Liver (tissue), 9 donors: Measurements from ENCODE around the gene MPRIP. TPM values are rescaled to one million over a fixed set of nuclear protein-coding genes. Genes with fewer than 3 reads are reported as not detected.

Experiments used
- DNase-seq: peaks from one replicate; pipeline ENCODE4 v3.0.0-alpha.2; 2017; ENCODE audit warnings: low spot score
- H3K27ac ChIP-seq, 2 donors: one replicate each; pipeline ENCODE4 v1.7.0; 2013; ENCODE audit warnings: inconsistent platforms in 2 of 2, low read length in 2 of 2, control low read depth in 1 of 2, low read depth in 1 of 2, mild to moderate bottlenecking in 1 of 2
- H3K27me3 ChIP-seq, 4 donors: one replicate each; pipeline versions ENCODE4 v1.6.1 to v1.7.0; 2013; ENCODE audit warnings: low read length in 3 of 4, inconsistent platforms in 1 of 4, mild to moderate bottlenecking in 1 of 4, moderate library complexity in 1 of 4; ENCODE audit not compliant: control insufficient read depth in 4 of 4, insufficient read depth in 4 of 4
- H3K36me3 ChIP-seq, 4 donors: one replicate each; pipeline versions ENCODE4 v1.6.1 to v1.7.0; 2013; ENCODE audit warnings: low read length in 3 of 4, mild to moderate bottlenecking in 3 of 4, low read depth in 1 of 4, moderate library complexity in 1 of 4; ENCODE audit not compliant: control insufficient read depth in 4 of 4, insufficient read depth in 3 of 4
- H3K4me1 ChIP-seq, 4 donors: one replicate each; pipeline versions ENCODE4 v1.6.1 to v1.7.0; 2013; ENCODE audit warnings: low read length in 3 of 4, mild to moderate bottlenecking in 3 of 4, moderate library complexity in 1 of 4; ENCODE audit not compliant: control insufficient read depth in 4 of 4, insufficient read depth in 4 of 4
- H3K4me3 ChIP-seq, 3 donors: one replicate each; pipeline versions ENCODE4 v1.6.1 to v1.7.0; 2013; ENCODE audit warnings: low read length in 3 of 3, control low read depth in 1 of 3, low read depth in 1 of 3, mild to moderate bottlenecking in 1 of 3
- H3K9ac ChIP-seq, 2 donors: one replicate each; pipeline ENCODE4 v1.7.0; 2013; ENCODE audit warnings: low read length in 2 of 2, mild to moderate bottlenecking in 2 of 2, moderate library complexity in 2 of 2, control low read depth in 1 of 2, low read depth in 1 of 2
- H3K9me3 ChIP-seq, 4 donors: one replicate each; pipeline versions ENCODE4 v1.6.1 to v1.7.0; 2013; ENCODE audit warnings: low read length in 3 of 4; ENCODE audit not compliant: control insufficient read depth in 4 of 4
- EGR1 ChIP-seq, 2 donors: IDR thresholded peaks; 2 replicates each; pipeline ENCODE4 v1.6.1; 2016 to 2018; ENCODE audit warnings: antibody characterized with exemption in 2 of 2, low read depth in 2 of 2
- FOXA1 ChIP-seq: IDR thresholded peaks from 2 replicates; pipeline ENCODE4 v1.6.1; 2016; ENCODE audit warnings: antibody characterized with exemption
- FOXA2 ChIP-seq: IDR thresholded peaks from 2 replicates; pipeline ENCODE4 v1.6.1; 2016; ENCODE audit warnings: antibody characterized with exemption
- GABPA ChIP-seq, 2 donors: IDR thresholded peaks in 1 of 2; conservative IDR thresholded peaks in 1 of 2; 2 replicates each; pipeline ENCODE4 v1.6.1; 2016; ENCODE audit warnings: antibody characterized with exemption in 2 of 2, mild to moderate bottlenecking in 1 of 2, moderate library complexity in 1 of 2
- HNF4A ChIP-seq, 2 donors: conservative IDR thresholded peaks; 2 replicates each; pipeline ENCODE4 v1.6.1; 2016; ENCODE audit warnings: antibody characterized with exemption in 2 of 2, mild to moderate bottlenecking in 2 of 2
- HNF4G ChIP-seq: IDR thresholded peaks from 2 replicates; pipeline ENCODE4 v1.6.1; 2016; ENCODE audit warnings: antibody characterized with exemption
- JUND ChIP-seq, 2 donors: IDR thresholded peaks; 2 replicates each; pipeline ENCODE4 v1.6.1; 2016; ENCODE audit warnings: antibody characterized with exemption in 2 of 2
- RAD21 ChIP-seq, 2 donors: IDR thresholded peaks; 2 replicates each; pipeline ENCODE4 v1.6.1; 2016; ENCODE audit warnings: antibody characterized with exemption in 2 of 2, mild to moderate bottlenecking in 2 of 2
- SP1 ChIP-seq: IDR thresholded peaks from 2 replicates; pipeline ENCODE4 v1.6.1; 2018; ENCODE audit warnings: antibody characterized with exemption, mild to moderate bottlenecking
- TAF1 ChIP-seq: conservative IDR thresholded peaks from 2 replicates; pipeline ENCODE4 v1.6.1; 2016; ENCODE audit warnings: antibody characterized with exemption, mild to moderate bottlenecking
- WGBS: extraction: QIAGEN DNeasy Blood & Tissue Kit; methylation state at CpG from one replicate; pipeline ENCODE4 v1.1.7; 2013; 5-methylcytosine and 5-hydroxymethylcytosine counted together
- polyA plus RNA-seq, 2 donors: library from polyadenylated mRNA; stranded (reverse) in 1 of 2; unstranded in 1 of 2; fragments of 200-250 nt in 1 of 2; fragments of >200 nt in 1 of 2; fragmentation: Nextera tagmentation in 1 of 2; extraction: Ambion mirVana in 1 of 2; gene quantifications; one replicate each; pipeline versions ENCODE4 v1.2.1 to v1.2.3, GENCODE V29; 2013 to 2015
- total RNA-seq, 2 donors: library from RNA; depleted of rRNA; stranded (reverse); fragments of >200 nt; gene quantifications; one replicate each; pipeline ENCODE4 v1.2.3, GENCODE V29; 2014
- TF ChIP-seq, protein P1 (sequence below): IDR thresholded peaks from 2 replicates; pipeline ENCODE4 v1.6.1; 2016; ENCODE audit warnings: antibody characterized with exemption
- TF ChIP-seq, protein P2 (sequence below): IDR thresholded peaks from 2 replicates; pipeline ENCODE4 v1.6.1; 2016; ENCODE audit warnings: antibody characterized with exemption, mild to moderate bottlenecking
- TF ChIP-seq, protein P3 (sequence below): fragments of 150-350 bp; IDR thresholded peaks from 2 replicates; pipeline ENCODE4 v1.5.1; 2017; ENCODE audit warnings: improper control_type of control experiment, low read depth, low read length; ENCODE audit not compliant: missing input control
- donor health status: healthy.
- donor health status: healthy.
- donor health status: healthy.
- donor health status: healthy.
- donor health status: healthy.

MPRIP gene
- total and polyA plus RNA-seq, 4 donors = 21.2 to 61.9 (median 34.7) TPM

- peaks cover 0 to 6% (median 2%) of the 10 kb centered on the region in 4 donors for H3K36me3 ChIP-seq
- 84% methylated on average over 13 of the region's 13 CpGs for WGBS
- H3K4me1 ChIP-seq = peaks cover 14 to 45% (median 35%) of the 10 kb centered on the region in 4 donors
- DNase-seq = no peak
- TF ChIP-seq HNF4A (conservative IDR thresholded peaks at IDR 0.05) (no peak), JUND (IDR thresholded peaks at IDR 0.05) (no peak), FOXA2 (no peak), TAF1 (no peak), RAD21 (IDR thresholded peaks at IDR 0.05) (no peak), GABPA (IDR thresholded peaks at IDR 0.05 in 1 of 2, conservative IDR thresholded peaks at IDR 0.05 in 1 of 2) (no peak), HNF4G (no peak), FOXA1 (no peak), EGR1 (IDR thresholded peaks at IDR 0.05; ENCODE audit: low read depth in 2 of 2) (no peak)
- TF ChIP-seq, protein P1, sequence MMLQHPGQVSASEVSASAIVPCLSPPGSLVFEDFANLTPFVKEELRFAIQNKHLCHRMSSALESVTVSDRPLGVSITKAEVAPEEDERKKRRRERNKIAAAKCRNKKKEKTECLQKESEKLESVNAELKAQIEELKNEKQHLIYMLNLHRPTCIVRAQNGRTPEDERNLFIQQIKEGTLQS = no peak
- TF ChIP-seq, protein P2, sequence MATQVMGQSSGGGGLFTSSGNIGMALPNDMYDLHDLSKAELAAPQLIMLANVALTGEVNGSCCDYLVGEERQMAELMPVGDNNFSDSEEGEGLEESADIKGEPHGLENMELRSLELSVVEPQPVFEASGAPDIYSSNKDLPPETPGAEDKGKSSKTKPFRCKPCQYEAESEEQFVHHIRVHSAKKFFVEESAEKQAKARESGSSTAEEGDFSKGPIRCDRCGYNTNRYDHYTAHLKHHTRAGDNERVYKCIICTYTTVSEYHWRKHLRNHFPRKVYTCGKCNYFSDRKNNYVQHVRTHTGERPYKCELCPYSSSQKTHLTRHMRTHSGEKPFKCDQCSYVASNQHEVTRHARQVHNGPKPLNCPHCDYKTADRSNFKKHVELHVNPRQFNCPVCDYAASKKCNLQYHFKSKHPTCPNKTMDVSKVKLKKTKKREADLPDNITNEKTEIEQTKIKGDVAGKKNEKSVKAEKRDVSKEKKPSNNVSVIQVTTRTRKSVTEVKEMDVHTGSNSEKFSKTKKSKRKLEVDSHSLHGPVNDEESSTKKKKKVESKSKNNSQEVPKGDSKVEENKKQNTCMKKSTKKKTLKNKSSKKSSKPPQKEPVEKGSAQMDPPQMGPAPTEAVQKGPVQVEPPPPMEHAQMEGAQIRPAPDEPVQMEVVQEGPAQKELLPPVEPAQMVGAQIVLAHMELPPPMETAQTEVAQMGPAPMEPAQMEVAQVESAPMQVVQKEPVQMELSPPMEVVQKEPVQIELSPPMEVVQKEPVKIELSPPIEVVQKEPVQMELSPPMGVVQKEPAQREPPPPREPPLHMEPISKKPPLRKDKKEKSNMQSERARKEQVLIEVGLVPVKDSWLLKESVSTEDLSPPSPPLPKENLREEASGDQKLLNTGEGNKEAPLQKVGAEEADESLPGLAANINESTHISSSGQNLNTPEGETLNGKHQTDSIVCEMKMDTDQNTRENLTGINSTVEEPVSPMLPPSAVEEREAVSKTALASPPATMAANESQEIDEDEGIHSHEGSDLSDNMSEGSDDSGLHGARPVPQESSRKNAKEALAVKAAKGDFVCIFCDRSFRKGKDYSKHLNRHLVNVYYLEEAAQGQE = no peak
- TF ChIP-seq, protein P3, sequence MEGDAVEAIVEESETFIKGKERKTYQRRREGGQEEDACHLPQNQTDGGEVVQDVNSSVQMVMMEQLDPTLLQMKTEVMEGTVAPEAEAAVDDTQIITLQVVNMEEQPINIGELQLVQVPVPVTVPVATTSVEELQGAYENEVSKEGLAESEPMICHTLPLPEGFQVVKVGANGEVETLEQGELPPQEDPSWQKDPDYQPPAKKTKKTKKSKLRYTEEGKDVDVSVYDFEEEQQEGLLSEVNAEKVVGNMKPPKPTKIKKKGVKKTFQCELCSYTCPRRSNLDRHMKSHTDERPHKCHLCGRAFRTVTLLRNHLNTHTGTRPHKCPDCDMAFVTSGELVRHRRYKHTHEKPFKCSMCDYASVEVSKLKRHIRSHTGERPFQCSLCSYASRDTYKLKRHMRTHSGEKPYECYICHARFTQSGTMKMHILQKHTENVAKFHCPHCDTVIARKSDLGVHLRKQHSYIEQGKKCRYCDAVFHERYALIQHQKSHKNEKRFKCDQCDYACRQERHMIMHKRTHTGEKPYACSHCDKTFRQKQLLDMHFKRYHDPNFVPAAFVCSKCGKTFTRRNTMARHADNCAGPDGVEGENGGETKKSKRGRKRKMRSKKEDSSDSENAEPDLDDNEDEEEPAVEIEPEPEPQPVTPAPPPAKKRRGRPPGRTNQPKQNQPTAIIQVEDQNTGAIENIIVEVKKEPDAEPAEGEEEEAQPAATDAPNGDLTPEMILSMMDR = no peak
- peak overlapping the region in 1 of 2 donors; percentile 4 for H3K27ac ChIP-seq
- no peaks in the 10 kb centered on the region for H3K9me3 ChIP-seq
- H3K9ac ChIP-seq = no peak overlapping the region
- no peak overlapping the region for H3K4me3 ChIP-seq
- no peaks in the 10 kb centered on the region for H3K27me3 ChIP-seq
Observed at GRCh38 chr17:17081304-17081940, 39.2 kb downstream of the MPRIP start.

DNA sequence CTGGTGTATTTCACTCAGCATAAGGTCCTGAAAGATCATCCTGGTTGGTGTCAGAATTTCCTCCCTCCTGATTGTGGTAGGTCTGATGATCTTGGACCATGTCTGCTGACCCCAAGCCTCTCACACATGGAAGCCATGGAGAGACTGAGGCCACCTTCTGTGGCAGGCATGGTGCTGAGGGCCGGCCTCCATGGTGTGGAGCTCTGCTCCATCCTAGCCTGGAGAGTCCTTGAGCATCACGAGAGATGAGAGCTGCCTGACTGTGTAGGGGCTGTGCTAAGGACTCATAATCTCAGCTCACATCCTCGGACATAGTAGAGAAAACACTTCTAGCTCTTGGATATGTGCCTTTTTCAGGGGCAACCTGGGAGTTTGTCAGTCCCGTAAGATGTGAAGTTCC lies 40.6 kb downstream of the MPRIP start:
- Histone ChIP-seq H3K9ac (no peak overlapping the region), H3K27me3 (no peaks in the 10 kb centered on the region), H3K9me3 (no peaks in the 10 kb centered on the region), H3K4me1 (peaks cover 9 to 48% (median 38%) of the 10 kb centered on the region in 4 donors), H3K4me3 (no peak overlapping the region), H3K36me3 (peaks cover 0 to 6% (median 2%) of the 10 kb centered on the region in 4 donors), H3K27ac (no peak overlapping the region)
- DNase-seq = no peak
- TF ChIP-seq, protein P2 = no peak
- TF ChIP-seq GABPA (IDR thresholded peaks at IDR 0.05 in 1 of 2, conservative IDR thresholded peaks at IDR 0.05 in 1 of 2) (no peak), FOXA1 (no peak), FOXA2 (no peak), SP1 (no peak)
- TF ChIP-seq, protein P1 = no peak
- TF ChIP-seq, protein P3 = no peak
- WGBS = 91% methylated on average over 4 of the region's 4 CpGs
